Panc1 (cell line): ENCODE measurements around the gene KRT35. TPM values are rescaled to one million over a fixed set of nuclear protein-coding genes. Genes with fewer than 3 reads are reported as not detected.

ENCODE experiments used
- ATAC-seq: fragments of 200-7000 bp; cut with Tn5 transposase; 2 replicates; pipeline ENCODE4 v1.9.1; 2020; ENCODE audit warnings: mild to moderate bottlenecking, moderate library complexity
- BruUV-seq: library from RNA; stranded (reverse); fragments of 400-500 nt; replicated peaks from 2 replicates; lab custom pipeline; 2021; lab: Mats Ljungman, UMichigan
- CTCF ChIA-PET: fragments of 300-600 bp; sonication (Branson Sonifier 250); formaldehyde crosslinking; loops from one replicate; lab custom pipeline; 2022; ENCODE audit warnings: antibody characterized with exemption; lab: Charles Lee
- POLR2A ChIA-PET: fragments of 300-600 bp; sonication (Branson Sonifier 250); formaldehyde crosslinking; loops from one replicate; lab custom pipeline; 2022; ENCODE audit warnings: antibody characterized with exemption; lab: Charles Lee
- DNase-seq: peaks from one replicate; pipeline ENCODE4 v3.0.0-alpha.2; 2010; ENCODE audit warnings: low read depth, low spot score
- H3K27ac ChIP-seq: 2 replicates; pipeline ENCODE4 v1.5.1; 2011; ENCODE audit warnings: mild to moderate bottlenecking, low read length, inconsistent platforms
- H3K27me3 ChIP-seq: fragments of 200-500 bp; sonication (Bioruptor generic); 2 replicates; pipeline ENCODE4 v1.6.0; 2014; ENCODE audit warnings: low read length, inconsistent platforms; ENCODE audit not compliant: control insufficient read depth, insufficient read depth
- H3K36me3 ChIP-seq: fragments of 200-500 bp; sonication (Bioruptor generic); 2 replicates; pipeline ENCODE4 v1.5.1; 2014; ENCODE audit warnings: inconsistent platforms, mild to moderate bottlenecking, low read length, moderate library complexity; ENCODE audit not compliant: control insufficient read depth, insufficient read depth
- H3K4me1 ChIP-seq: 2 replicates; pipeline ENCODE4 v1.5.1; 2011; ENCODE audit warnings: inconsistent platforms, mild to moderate bottlenecking, low read length, moderate library complexity; ENCODE audit not compliant: control insufficient read depth, insufficient read depth
- H3K4me3 ChIP-seq, 2 experiments: 2 replicates each; pipeline ENCODE4 v1.5.1; 2011 to 2012; ENCODE audit warnings: low read depth in 2 of 2, low read length in 2 of 2, mild to moderate bottlenecking in 2 of 2, inconsistent platforms in 1 of 2, moderate library complexity in 1 of 2
- H3K9me3 ChIP-seq: fragments of 200-500 bp; sonication (Bioruptor generic); 2 replicates; pipeline ENCODE4 v1.5.1; 2014; ENCODE audit warnings: low read depth, mild to moderate bottlenecking, inconsistent platforms, low read length, moderate library complexity; ENCODE audit not compliant: control insufficient read depth, insufficient read depth
- POLR2AphosphoS5 ChIP-seq: IDR thresholded peaks from 2 replicates; pipeline ENCODE4 v1.6.1; 2012; ENCODE audit warnings: mild to moderate bottlenecking, low read depth, low read length, moderate library complexity
- SIN3A ChIP-seq: IDR thresholded peaks from 2 replicates; pipeline ENCODE4 v1.6.1; 2012; ENCODE audit warnings: low read depth, mild to moderate bottlenecking, low read length, moderate library complexity, borderline replicate concordance; ENCODE audit not compliant: insufficient read depth
- TCF7L2 ChIP-seq: IDR thresholded peaks from 2 replicates; pipeline ENCODE4 v1.6.1; 2011; ENCODE audit warnings: mild to moderate bottlenecking, low read depth, low read length, inconsistent platforms
- in situ Hi-C: cut with HindIII; loops from 2 replicates; pipeline ENCODE4 v1.10.0; 2016; ENCODE audit warnings: low sequenced_read_pairs, low pct_unique_long_range_greater_than_20kb
- intact Hi-C: fragments of 100-400 bp; cut with micrococcal nuclease; formaldehyde crosslinking; loops from one replicate; pipeline ENCODE4 v1.10.0; 2022; ENCODE audit not compliant: unreplicated experiment
- total RNA-seq: library from RNA; stranded (reverse); gene quantifications from one replicate; pipeline ENCODE4 v1.2.1, GENCODE V29; 2021; ENCODE audit not compliant: unreplicated experiment
- TF ChIP-seq, protein P1 (sequence below): fragments of 450-650 bp; IDR thresholded peaks from 2 replicates; pipeline ENCODE4 v1.5.1; 2017; ENCODE audit warnings: mild to moderate bottlenecking
- TF ChIP-seq, protein P2 (sequence below), 2 experiments: IDR thresholded peaks; 2 replicates each; pipeline ENCODE4 v1.6.1; 2011 to 2012; ENCODE audit warnings: low read depth in 2 of 2, control low read depth in 1 of 2, low read length in 1 of 2, mild to moderate bottlenecking in 1 of 2, moderate library complexity in 1 of 2; ENCODE audit not compliant: insufficient read depth in 1 of 2

The KRT35 gene
- total RNA-seq, 1 experiment from 2014 or later: not detected

- peak; percentile 20 for ATAC-seq
- CTCF ChIA-PET: interaction anchor here (0.6 to 6.0 kb wide), 5 partner anchors 28 to 719 kb away, joined by 3 to 46 read pairs (median 7); no protein-coding TSS in a partner anchor
- intact Hi-C loops (loop anchor here (10.0 kb wide), 1 partner anchor 616 kb away; no protein-coding TSS in a partner anchor), in situ Hi-C loops (no loop called here)
- Histone ChIP-seq H3K9me3 (no peaks in the 10 kb centered on the region), H3K36me3 (peaks cover 3% of the 10 kb centered on the region; the same call in 1 of the 2 replicates), H3K27ac (peak overlapping the region; percentile 96), H3K4me3 (peak overlapping the region in 1 of 2 experiments; percentile 9; a peak in 1 of 4 replicates), H3K4me1 (peaks cover 86% of the 10 kb centered on the region), H3K27me3 (no peaks in the 10 kb centered on the region)
- no peak for DNase-seq
- POLR2A ChIA-PET: interaction anchor here (0.6 to 1.1 kb wide), 4 partner anchors 9 to 169 kb away, joined by 3 to 4 read pairs (median 3); no protein-coding TSS in a partner anchor
- BruUV-seq: no TSS peak
- TF ChIP-seq, protein P1, sequence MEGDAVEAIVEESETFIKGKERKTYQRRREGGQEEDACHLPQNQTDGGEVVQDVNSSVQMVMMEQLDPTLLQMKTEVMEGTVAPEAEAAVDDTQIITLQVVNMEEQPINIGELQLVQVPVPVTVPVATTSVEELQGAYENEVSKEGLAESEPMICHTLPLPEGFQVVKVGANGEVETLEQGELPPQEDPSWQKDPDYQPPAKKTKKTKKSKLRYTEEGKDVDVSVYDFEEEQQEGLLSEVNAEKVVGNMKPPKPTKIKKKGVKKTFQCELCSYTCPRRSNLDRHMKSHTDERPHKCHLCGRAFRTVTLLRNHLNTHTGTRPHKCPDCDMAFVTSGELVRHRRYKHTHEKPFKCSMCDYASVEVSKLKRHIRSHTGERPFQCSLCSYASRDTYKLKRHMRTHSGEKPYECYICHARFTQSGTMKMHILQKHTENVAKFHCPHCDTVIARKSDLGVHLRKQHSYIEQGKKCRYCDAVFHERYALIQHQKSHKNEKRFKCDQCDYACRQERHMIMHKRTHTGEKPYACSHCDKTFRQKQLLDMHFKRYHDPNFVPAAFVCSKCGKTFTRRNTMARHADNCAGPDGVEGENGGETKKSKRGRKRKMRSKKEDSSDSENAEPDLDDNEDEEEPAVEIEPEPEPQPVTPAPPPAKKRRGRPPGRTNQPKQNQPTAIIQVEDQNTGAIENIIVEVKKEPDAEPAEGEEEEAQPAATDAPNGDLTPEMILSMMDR: no peak
- no peak for TF ChIP-seq SIN3A
- peak; percentile 48 for TF ChIP-seq POLR2AphosphoS5
- no peak for TF ChIP-seq TCF7L2
- TF ChIP-seq, protein P2, sequence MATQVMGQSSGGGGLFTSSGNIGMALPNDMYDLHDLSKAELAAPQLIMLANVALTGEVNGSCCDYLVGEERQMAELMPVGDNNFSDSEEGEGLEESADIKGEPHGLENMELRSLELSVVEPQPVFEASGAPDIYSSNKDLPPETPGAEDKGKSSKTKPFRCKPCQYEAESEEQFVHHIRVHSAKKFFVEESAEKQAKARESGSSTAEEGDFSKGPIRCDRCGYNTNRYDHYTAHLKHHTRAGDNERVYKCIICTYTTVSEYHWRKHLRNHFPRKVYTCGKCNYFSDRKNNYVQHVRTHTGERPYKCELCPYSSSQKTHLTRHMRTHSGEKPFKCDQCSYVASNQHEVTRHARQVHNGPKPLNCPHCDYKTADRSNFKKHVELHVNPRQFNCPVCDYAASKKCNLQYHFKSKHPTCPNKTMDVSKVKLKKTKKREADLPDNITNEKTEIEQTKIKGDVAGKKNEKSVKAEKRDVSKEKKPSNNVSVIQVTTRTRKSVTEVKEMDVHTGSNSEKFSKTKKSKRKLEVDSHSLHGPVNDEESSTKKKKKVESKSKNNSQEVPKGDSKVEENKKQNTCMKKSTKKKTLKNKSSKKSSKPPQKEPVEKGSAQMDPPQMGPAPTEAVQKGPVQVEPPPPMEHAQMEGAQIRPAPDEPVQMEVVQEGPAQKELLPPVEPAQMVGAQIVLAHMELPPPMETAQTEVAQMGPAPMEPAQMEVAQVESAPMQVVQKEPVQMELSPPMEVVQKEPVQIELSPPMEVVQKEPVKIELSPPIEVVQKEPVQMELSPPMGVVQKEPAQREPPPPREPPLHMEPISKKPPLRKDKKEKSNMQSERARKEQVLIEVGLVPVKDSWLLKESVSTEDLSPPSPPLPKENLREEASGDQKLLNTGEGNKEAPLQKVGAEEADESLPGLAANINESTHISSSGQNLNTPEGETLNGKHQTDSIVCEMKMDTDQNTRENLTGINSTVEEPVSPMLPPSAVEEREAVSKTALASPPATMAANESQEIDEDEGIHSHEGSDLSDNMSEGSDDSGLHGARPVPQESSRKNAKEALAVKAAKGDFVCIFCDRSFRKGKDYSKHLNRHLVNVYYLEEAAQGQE (IDR thresholded peaks at IDR 0.05; ENCODE audit: insufficient read depth in 1 of 2, low read depth in 2 of 2, low read length in 1 of 2): peak in 1 of 2 experiments; percentile 43; a peak in 1 of 4 replicates
Measured at GRCh38 chr17:41520821-41521521, 40.0 kb upstream of the KRT35 start.

- Histone ChIP-seq H3K36me3 (peaks cover 3% of the 10 kb centered on the region; the same call in 1 of the 2 replicates), H3K9me3 (no peaks in the 10 kb centered on the region), H3K4me1 (peaks cover 74% of the 10 kb centered on the region), H3K4me3 (peak overlapping the region in 1 of 2 experiments; percentile 17; a peak in 1 of 4 replicates), H3K27me3 (no peaks in the 10 kb centered on the region), H3K27ac (peak overlapping the region; percentile 96)
- BruUV-seq: no TSS peak
- intact Hi-C loops: loop anchor here (10.0 kb wide), 1 partner anchor 615 kb away; no protein-coding TSS in a partner anchor
- ATAC-seq (no peak; the same call in 1 of the 2 replicates), DNase-seq (no peak)
- ChIA-PET CTCF (interaction anchor here (0.7 to 6.0 kb wide), 5 partner anchors 29 to 146 kb away, joined by 3 to 46 read pairs (median 7); no protein-coding TSS in a partner anchor), POLR2A (no interaction called here)
- in situ Hi-C loops: no loop called here
- TF ChIP-seq TCF7L2: peak; percentile 22; the same call in 1 of the 2 replicates
- TF ChIP-seq, protein P2 (IDR thresholded peaks at IDR 0.05; ENCODE audit: insufficient read depth in 1 of 2, low read depth in 2 of 2, low read length in 1 of 2): no peak
- peak; percentile 40; the same call in 1 of the 2 replicates for TF ChIP-seq POLR2AphosphoS5
Measured at GRCh38 chr17:41519501-41520224, 38.7 kb upstream of the KRT35 start.
